Peyer's patch (tissue), 4 donors: ENCODE measurements around the gene FIGNL2. TPM values are rescaled to one million over a fixed set of nuclear protein-coding genes. Genes with fewer than 3 reads are reported as not detected.

ENCODE experiments used
- DNase-seq, 3 donors: peaks; one replicate each; pipeline ENCODE4 v3.0.0-alpha.2; 2017 to 2019
- H3K27ac ChIP-seq, 4 donors: fragments of 200-600 bp; sonication (generic); one replicate each; pipeline ENCODE4 v1.5.1; 2016 to 2019
- H3K27me3 ChIP-seq, 2 donors: fragments of 200-600 bp; sonication (generic); one replicate each; pipeline ENCODE4 v1.5.1; 2019
- H3K36me3 ChIP-seq, 3 donors: fragments of 200-600 bp; sonication (generic); one replicate each; pipeline ENCODE4 v1.5.1; 2016 to 2019
- H3K4me1 ChIP-seq, 4 donors: fragments of 200-600 bp; sonication (generic); one replicate each; pipeline ENCODE4 v1.5.1; 2016 to 2019
- H3K4me3 ChIP-seq, 4 donors: fragments of 200-600 bp; sonication (generic); 1 replicate in 3 of 4; 2 replicates in 1 of 4; pipeline ENCODE4 v1.5.1; 2016 to 2019; ENCODE audit warnings: mild to moderate bottlenecking in 1 of 4
- H3K9me3 ChIP-seq, 4 donors: fragments of 200-600 bp; sonication (generic); one replicate each; pipeline ENCODE4 v1.5.1; 2016 to 2019; ENCODE audit warnings: mild to moderate bottlenecking in 1 of 4
- CTCF ChIP-seq, 6 experiments: fragments of 450-650 bp in 4 of 6; fragments of 200-600 bp in 2 of 6; sonication (generic) in 1 of 6; IDR thresholded peaks; one replicate each; pipeline ENCODE4 v1.5.1; 2017 to 2019; ENCODE audit warnings: antibody characterized with exemption in 6 of 6, mild to moderate bottlenecking in 3 of 6, moderate library complexity in 1 of 6
- POLR2A ChIP-seq, 2 donors: fragments of 450-650 bp; IDR thresholded peaks; one replicate each; pipeline ENCODE4 v1.5.1; 2017; ENCODE audit warnings: antibody characterized with exemption in 2 of 2, mild to moderate bottlenecking in 2 of 2, moderate library complexity in 2 of 2
- total RNA-seq, 4 donors: library from RNA; depleted of rRNA; stranded (reverse); fragments of >200 nt; gene quantifications; one replicate each; pipeline ENCODE4 v1.1.0, GENCODE V29; 2016

The FIGNL2 gene
- total RNA-seq, 4 donors from 2014 or later, result 0.19 TPM; not detected in 3

GRCh38 chr12:51840966-51841365, 7.6 kb downstream of the FIGNL2 start:
- TF ChIP-seq CTCF (IDR thresholded peaks at IDR 0.05), result no peak
- no peak for TF ChIP-seq POLR2A (IDR thresholded peaks at IDR 0.05)
- H3K27me3 ChIP-seq, result peaks cover 0 to 10% of the 10 kb centered on the region in 2 donors

GRCh38 chr12:51839310-51839947, 9.1 kb downstream of the FIGNL2 start:
- no peak for TF ChIP-seq POLR2A (IDR thresholded peaks at IDR 0.05)
- no peak for TF ChIP-seq CTCF (IDR thresholded peaks at IDR 0.05)
- Histone ChIP-seq H3K4me3 (no peak overlapping the region), H3K27me3 (no peaks in the 10 kb centered on the region), H3K27ac (no peak overlapping the region), H3K4me1 (no peaks in the 10 kb centered on the region), H3K9me3 (no peaks in the 10 kb centered on the region), H3K36me3 (no peaks in the 10 kb centered on the region)
- DNase-seq, result no peak

More at GRCh38 chr12:51840966-51841365, 7.6 kb downstream of the FIGNL2 start:
- Histone ChIP-seq H3K4me1 (no peaks in the 10 kb centered on the region), H3K4me3 (no peak overlapping the region), H3K27ac (no peak overlapping the region), H3K36me3 (no peaks in the 10 kb centered on the region), H3K9me3 (no peaks in the 10 kb centered on the region)
- no peak for DNase-seq

- Histone ChIP-seq H3K9me3 (no peaks in the 10 kb centered on the region), H3K4me3 (no peak overlapping the region), H3K27me3 (no peaks in the 10 kb centered on the region), H3K27ac (no peak overlapping the region), H3K36me3 (no peaks in the 10 kb centered on the region), H3K4me1 (no peaks in the 10 kb centered on the region)
- no peak for DNase-seq
- TF ChIP-seq POLR2A (IDR thresholded peaks at IDR 0.05), result no peak
- no peak for TF ChIP-seq CTCF (IDR thresholded peaks at IDR 0.05)
Measured at GRCh38 chr12:51838762-51839161, 9.8 kb downstream of the FIGNL2 start.

GRCh38 chr12:51838036-51838435, 10.5 kb downstream of the FIGNL2 start:
- peaks cover 0 to 2% (median 0%) of the 10 kb centered on the region in 4 donors for H3K4me1 ChIP-seq
- no peaks in the 10 kb centered on the region for H3K27me3 ChIP-seq
- no peak for DNase-seq
- H3K9me3 ChIP-seq, result no peaks in the 10 kb centered on the region
- H3K27ac ChIP-seq, result no peak overlapping the region
- H3K36me3 ChIP-seq, result no peaks in the 10 kb centered on the region
- no peak for TF ChIP-seq CTCF (IDR thresholded peaks at IDR 0.05)
- TF ChIP-seq POLR2A (IDR thresholded peaks at IDR 0.05), result no peak
- no peak overlapping the region for H3K4me3 ChIP-seq

GRCh38 chr12:51837286-51837685, 11.2 kb downstream of the FIGNL2 start:
- no peaks in the 10 kb centered on the region for H3K36me3 ChIP-seq
- TF ChIP-seq POLR2A (IDR thresholded peaks at IDR 0.05), result no peak
- no peak for TF ChIP-seq CTCF (IDR thresholded peaks at IDR 0.05)
- DNase-seq, result no peak
- no peak overlapping the region for H3K4me3 ChIP-seq
- H3K9me3 ChIP-seq, result no peaks in the 10 kb centered on the region
- H3K4me1 ChIP-seq, result peaks cover 0 to 4% (median 0%) of the 10 kb centered on the region in 4 donors
- H3K27ac ChIP-seq, result no peak overlapping the region
- no peaks in the 10 kb centered on the region for H3K27me3 ChIP-seq

GRCh38 chr12:51836827-51837173, 11.7 kb downstream of the FIGNL2 start:
- Histone ChIP-seq H3K4me1 (peaks cover 0 to 4% (median 0%) of the 10 kb centered on the region in 4 donors), H3K4me3 (no peak overlapping the region), H3K9me3 (no peaks in the 10 kb centered on the region), H3K36me3 (no peaks in the 10 kb centered on the region), H3K27ac (no peak overlapping the region), H3K27me3 (no peaks in the 10 kb centered on the region)
- no peak for TF ChIP-seq POLR2A (IDR thresholded peaks at IDR 0.05)
- no peak for TF ChIP-seq CTCF (IDR thresholded peaks at IDR 0.05)
- DNase-seq, result no peak
